ENCODE measurements around the gene HCFC1.

DNA sequence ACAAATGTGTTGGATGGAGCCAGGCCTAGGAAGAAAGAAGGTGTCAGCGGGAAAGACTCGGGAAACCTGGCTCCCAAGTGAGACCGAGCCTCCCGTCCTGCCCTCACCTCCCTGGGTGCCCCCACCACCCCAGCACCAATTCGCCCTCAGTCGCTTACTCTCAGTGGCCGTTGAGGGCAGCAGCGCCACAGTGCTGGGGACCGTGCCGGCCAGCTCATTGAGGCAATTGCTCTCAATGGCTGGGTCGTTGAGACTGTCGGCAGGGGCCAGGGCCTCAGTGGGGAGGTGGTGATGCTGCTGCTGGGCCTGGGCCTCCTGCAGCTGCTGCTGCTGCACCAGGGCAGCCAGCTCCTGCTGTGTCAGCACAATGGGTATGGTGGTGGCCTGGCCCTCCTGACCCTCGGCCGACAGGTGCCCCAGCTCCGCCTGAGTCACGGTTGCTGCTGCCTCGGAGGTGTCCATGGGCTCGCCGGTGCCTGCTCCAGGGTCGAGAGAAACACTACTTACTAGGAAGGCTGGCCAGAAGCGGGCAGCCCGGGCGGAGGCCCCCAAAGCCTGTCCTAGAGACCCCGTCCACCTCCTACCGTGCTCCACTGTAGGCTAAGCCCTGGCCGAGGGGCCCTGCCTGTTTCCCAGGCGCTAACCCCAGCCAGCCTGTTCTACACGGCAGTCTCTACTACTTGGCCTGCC lies 19.8 kb downstream of the HCFC1 start:
- no peak for TF ChIP-seq SP1 (IDR thresholded peaks at IDR 0.05)
- no peak for TF ChIP-seq FOXA1 (IDR thresholded peaks at IDR 0.05)
- TF ChIP-seq, protein P1, sequence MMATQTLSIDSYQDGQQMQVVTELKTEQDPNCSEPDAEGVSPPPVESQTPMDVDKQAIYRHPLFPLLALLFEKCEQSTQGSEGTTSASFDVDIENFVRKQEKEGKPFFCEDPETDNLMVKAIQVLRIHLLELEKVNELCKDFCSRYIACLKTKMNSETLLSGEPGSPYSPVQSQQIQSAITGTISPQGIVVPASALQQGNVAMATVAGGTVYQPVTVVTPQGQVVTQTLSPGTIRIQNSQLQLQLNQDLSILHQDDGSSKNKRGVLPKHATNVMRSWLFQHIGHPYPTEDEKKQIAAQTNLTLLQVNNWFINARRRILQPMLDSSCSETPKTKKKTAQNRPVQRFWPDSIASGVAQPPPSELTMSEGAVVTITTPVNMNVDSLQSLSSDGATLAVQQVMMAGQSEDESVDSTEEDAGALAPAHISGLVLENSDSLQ (IDR thresholded peaks at IDR 0.05) = no peak
- TF ChIP-seq CTBP1 (IDR thresholded peaks at IDR 0.05; ENCODE audit: borderline replicate concordance) = no peak
- TF ChIP-seq BHLHE40 (IDR thresholded peaks at IDR 0.05; ENCODE audit: borderline replicate concordance) = no peak
- no peak for TF ChIP-seq FOXM1 (IDR thresholded peaks at IDR 0.05; ENCODE audit: borderline replicate concordance)
- TF ChIP-seq NFRKB (IDR thresholded peaks at IDR 0.05) = no peak
- no peak for TF ChIP-seq LEF1 (IDR thresholded peaks at IDR 0.05; ENCODE audit: borderline replicate concordance)
- TF ChIP-seq ELF4 (IDR thresholded peaks at IDR 0.05) = no peak
- TF ChIP-seq ZNF384 (IDR thresholded peaks at IDR 0.05) = no peak
- no peak for TF ChIP-seq L3MBTL2 (conservative IDR thresholded peaks at IDR 0.05)
- TF ChIP-seq FOXK2 (IDR thresholded peaks at IDR 0.05) = no peak
- TF ChIP-seq SUZ12 (IDR thresholded peaks at IDR 0.05) = no peak
